ENCODE results near the gene CC2D2B.

- TF ChIP-seq EZH2 (IDR thresholded peaks at IDR 0.05; ENCODE audit: insufficient read depth, poor library complexity, severe bottlenecking): no peak
- TF ChIP-seq EZH2phosphoT487 (IDR thresholded peaks at IDR 0.05; ENCODE audit: insufficient read depth, low read depth): no peak
These were observed 133.4 kb downstream of the CC2D2B start for GRCh38 chr10:96041146-96041545.

All from GM23248 (cell line).